RKO (cell line): ENCODE measurements around the gene PDZRN3.

ENCODE experiments used
- DNase-seq: peaks from one replicate; pipeline ENCODE4 v3.0.0-alpha.2; 2016; ENCODE audit warnings: low spot score

PDZRN3 gene

DNA sequence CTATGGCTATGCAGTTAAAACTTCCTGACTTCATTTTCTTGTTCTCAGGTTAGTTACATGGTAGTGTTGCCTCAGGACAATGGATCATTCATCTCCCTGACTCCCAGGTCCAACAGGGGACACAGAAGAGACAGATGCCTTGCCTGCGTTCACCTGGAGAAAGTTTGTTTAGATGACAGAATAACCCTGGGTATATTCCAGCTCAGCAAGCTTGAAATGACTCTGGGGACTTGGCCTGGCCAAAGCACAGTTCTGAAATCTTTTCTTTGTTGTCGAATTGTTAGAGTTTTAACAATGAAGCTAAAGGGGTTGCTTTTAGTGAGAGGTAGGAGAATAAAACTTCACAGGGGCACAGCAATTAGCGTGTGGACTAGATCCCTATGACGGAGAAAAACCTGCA lies 206.1 kb downstream of the PDZRN3 start:
- no peak for DNase-seq

DNA sequence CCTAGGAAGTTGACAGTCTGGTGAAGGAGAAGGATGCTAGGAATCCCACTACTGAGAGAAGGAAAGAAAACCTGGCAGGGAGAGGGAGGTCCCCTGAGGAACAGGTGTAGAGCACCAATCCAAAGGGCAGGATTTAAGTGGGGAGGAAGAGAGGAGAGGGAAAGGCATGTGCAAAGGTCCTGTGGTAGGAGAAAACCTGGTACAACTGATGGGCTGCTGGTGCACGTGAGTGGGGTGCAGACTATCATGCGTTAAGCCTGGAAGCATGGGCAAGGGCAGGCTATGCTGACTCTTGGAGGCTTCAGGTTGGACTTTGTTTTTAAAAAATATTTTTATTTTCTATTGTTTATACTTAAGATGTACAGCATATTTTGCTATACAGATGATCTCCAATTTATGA lies 209.6 kb downstream of the PDZRN3 start:
- no peak for DNase-seq

- no peak for DNase-seq
Measured at GRCh38 chr3:73413619-73414018, 211.1 kb downstream of the PDZRN3 start.

DNA sequence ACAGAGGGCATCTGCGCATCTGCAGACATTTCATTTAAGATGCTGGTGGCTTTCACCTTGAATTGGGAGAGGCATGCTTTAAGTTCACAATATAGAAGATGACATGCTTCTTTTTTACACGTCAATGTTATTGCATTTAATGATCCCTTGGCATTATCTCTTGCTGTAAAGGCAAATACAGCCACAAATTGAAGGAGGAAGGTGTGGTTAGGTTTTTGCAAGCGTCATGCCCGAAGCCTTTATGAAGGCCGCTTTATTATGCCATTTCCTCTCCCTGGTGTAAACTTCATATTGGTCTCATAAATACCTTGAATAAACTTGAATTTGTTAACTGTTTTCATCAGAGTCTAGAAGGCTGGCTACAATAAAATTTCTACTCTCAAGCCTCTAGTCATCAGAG lies 212.7 kb downstream of the PDZRN3 start:
- no peak for DNase-seq

DNA sequence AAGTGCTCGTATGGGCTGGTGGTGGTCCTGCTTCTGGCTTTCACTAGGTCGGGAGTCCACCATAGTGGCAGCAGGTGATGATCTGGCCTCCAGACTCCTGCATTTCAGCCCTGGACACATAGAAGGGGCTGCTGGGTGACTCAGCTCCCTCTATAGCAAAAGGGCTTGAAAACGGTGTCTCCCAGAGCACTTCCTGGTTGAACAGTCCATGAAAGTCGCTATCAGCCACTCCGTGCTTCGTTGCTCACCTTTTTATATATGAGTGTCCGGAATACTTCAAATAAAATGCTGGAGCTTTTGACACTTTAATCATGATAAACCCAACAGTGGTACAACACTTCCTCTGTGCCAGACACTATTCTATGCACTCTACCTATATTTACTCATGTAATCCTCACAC lies 213.2 kb downstream of the PDZRN3 start:
- no peak for DNase-seq

- no peak for DNase-seq
Measured at GRCh38 chr3:73409138-73409763, 215.5 kb downstream of the PDZRN3 start.

GRCh38 chr3:73408634-73409033 lies 216.1 kb downstream of the PDZRN3 start:
- no peak for DNase-seq

- DNase-seq = no peak
Measured at GRCh38 chr3:73407577-73407976, 217.2 kb downstream of the PDZRN3 start.

GRCh38 chr3:73405853-73406252 lies 218.9 kb downstream of the PDZRN3 start:
- DNase-seq = no peak

GRCh38 chr3:73405000-73405399 lies 219.7 kb downstream of the PDZRN3 start:
- no peak for DNase-seq

GRCh38 chr3:73404435-73404834 lies 220.3 kb downstream of the PDZRN3 start:
- DNase-seq = no peak

DNA sequence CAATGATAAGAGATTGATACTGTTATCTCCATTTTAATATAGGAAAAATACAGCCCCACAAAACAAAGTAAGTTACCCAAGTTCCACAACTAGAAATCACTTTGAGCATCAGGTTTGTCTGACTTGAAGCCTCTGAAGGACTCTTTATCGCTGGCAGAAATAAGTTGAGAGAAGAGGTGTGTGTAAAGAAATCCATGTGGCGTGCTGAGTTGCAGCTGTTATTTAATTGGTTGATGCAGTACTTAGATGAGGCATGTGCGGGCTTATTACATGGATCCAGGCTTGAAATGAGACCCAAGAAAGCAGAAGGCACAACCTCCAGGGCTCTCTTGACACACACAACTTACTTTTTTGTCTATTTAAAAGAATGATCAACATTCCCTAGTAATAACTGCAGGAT lies 221.3 kb downstream of the PDZRN3 start:
- DNase-seq = no peak

DNA sequence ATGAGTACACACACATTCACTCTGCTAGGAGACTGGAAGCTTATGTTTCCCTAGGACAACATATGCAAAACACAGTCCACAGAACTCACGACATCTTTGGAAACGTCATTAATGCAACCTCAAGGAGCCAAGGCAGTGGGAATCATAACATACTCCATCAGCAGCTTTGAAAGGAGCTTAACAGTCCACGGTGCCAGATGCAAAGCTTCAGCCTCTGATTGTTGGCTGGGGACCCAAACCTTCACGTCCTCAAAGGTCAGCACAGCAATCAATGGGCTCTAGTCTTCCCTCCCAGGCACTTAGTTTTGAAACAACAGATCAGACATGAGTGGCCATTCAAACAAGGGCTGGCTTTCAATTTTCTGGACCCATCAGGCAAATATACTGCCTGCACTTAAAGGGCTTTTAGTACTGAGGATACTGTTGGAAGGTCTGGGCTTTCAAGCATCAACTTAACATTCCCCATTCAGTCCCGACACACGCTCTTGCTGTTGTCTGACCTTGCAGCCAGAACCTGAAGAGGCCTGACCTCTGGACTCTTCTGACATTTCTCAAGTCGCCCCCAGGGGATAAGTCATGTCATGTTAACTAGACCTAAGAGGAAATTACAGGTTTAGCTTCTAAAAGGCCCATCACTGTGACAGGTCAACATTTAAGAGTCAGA lies 223.0 kb downstream of the PDZRN3 start:
- DNase-seq = no peak

- no peak for DNase-seq
Measured at GRCh38 chr3:73401059-73401458, 223.7 kb downstream of the PDZRN3 start.

GRCh38 chr3:73399666-73400253 lies 225.0 kb downstream of the PDZRN3 start:
- DNase-seq = no peak

DNA sequence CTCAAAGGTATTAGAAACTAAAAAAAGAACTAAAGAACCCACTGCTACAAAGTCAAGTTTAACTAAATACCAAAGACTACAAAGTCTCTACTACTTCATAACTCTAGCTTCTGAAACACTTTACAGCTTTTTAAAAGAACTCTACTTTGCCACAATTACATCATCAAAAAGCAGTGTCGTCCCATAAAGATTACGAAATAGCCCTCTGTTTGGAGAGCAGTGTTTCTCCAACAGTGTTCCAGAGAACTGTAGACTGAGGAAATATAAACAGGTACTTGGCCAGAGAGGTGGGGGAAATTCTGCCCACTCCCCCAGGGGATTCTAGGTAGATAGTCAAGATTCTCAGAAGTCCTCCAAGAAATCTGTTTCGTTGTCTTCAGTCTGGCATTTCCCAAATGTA lies 225.6 kb downstream of the PDZRN3 start:
- DNase-seq = no peak

GRCh38 chr3:73398084-73398483 lies 226.7 kb downstream of the PDZRN3 start:
- DNase-seq = no peak

GRCh38 chr3:73394240-73394639 lies 230.5 kb downstream of the PDZRN3 start:
- no peak for DNase-seq

GRCh38 chr3:73393005-73393404 lies 231.7 kb downstream of the PDZRN3 start:
- no peak for DNase-seq

- no peak for DNase-seq
Measured at GRCh38 chr3:73391984-73392383, 232.8 kb downstream of the PDZRN3 start.

- DNase-seq = no peak
Measured at GRCh38 chr3:73389928-73390327, 234.8 kb downstream of the PDZRN3 start.

DNA sequence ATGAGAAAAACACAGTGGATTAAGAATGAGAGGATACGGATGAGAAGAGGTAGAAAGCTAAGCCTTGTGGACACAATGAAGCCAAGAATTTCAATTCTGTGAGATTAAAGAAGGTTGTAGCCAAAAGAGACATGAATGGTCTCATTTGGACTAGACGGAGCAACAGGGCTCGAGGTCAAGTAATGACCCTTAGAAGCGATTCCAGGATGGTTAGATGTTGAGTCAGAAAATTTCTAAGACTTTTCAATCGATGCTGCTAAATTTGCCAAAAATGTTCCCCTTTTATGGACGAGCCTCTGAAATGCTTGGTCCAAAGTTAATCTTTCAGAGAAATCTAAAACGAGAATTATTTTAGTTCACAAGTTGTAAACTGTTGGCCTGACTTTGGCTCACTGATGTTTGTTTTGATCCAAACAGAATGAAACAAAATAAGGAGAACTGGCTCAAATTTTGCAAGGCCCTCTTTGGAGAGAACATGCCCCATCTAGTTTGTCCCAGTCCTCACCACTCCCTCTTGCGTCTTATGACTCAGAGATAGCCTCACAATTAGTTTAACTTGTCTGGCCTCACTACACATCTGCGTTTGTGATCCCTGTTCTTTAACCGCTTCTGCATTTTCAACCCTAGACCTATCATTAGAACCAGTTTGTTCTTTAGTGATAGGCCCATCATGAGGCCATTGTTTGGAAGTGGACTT lies 235.5 kb downstream of the PDZRN3 start:
- no peak for DNase-seq

DNA sequence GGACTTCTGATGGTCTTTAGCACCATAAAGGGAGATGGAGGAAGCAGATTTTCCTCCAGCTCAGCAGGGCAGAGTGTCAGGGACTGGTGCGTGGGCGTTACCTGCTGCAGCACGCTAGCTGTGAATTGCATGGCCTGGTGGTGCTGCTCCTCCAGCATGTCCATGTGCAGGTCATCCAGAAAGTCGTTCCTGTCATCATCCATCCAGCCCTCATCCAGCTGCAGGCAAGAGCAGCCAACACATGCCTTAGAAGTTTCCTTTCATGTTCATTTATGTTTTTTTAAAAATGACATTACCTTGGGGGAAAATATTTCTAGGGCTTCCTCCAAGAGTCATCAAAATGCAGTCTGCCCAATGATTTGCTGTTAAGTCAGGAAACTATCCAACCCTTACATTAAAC lies 239.2 kb downstream of the PDZRN3 start:
- no peak for DNase-seq
